Effector memory CD4-positive, alpha-beta T cell (primary cell): Measurements from ENCODE around the gene POR.

Experiments used
- DNase-seq, 3 donors: peaks; one replicate each; pipeline ENCODE4 v3.0.0-alpha.2; 2020
- H3K27ac ChIP-seq: 2 replicates; pipeline ENCODE4 v1.7.0; 2013; ENCODE audit warnings: mild to moderate bottlenecking, low read length, moderate library complexity; ENCODE audit not compliant: insufficient read depth, poor library complexity, severe bottlenecking
- H3K27me3 ChIP-seq: replicated peaks from 2 replicates; pipeline ENCODE4 v1.7.0; 2013; ENCODE audit warnings: mild to moderate bottlenecking, low read length; ENCODE audit not compliant: insufficient read depth, control insufficient read depth, poor library complexity, severe bottlenecking
- H3K36me3 ChIP-seq: 2 replicates; pipeline ENCODE4 v1.7.0; 2013; ENCODE audit warnings: mild to moderate bottlenecking, low read length, moderate library complexity; ENCODE audit not compliant: control insufficient read depth, insufficient read depth
- H3K4me1 ChIP-seq: 2 replicates; pipeline ENCODE4 v1.7.0; 2013; ENCODE audit warnings: low read length, mild to moderate bottlenecking; ENCODE audit not compliant: control insufficient read depth, insufficient read depth, poor library complexity, severe bottlenecking
- H3K4me3 ChIP-seq: 2 replicates; pipeline ENCODE4 v1.7.0; 2013; ENCODE audit warnings: low read length, low read depth, mild to moderate bottlenecking; ENCODE audit not compliant: insufficient read depth, poor library complexity, severe bottlenecking
- H3K9me3 ChIP-seq: 2 replicates; pipeline ENCODE4 v1.7.0; 2013; ENCODE audit warnings: mild to moderate bottlenecking, low read length, moderate library complexity; ENCODE audit not compliant: control insufficient read depth

Gene POR

GRCh38 chr7:75989500-75990388 lies 74.8 kb downstream of the POR start:
- Histone ChIP-seq H3K36me3 (peaks cover 35% of the 10 kb centered on the region), H3K27ac (no peak overlapping the region), H3K4me3 (no peak overlapping the region), H3K27me3 (no peaks in the 10 kb centered on the region), H3K9me3 (no peaks in the 10 kb centered on the region), H3K4me1 (peaks cover 8% of the 10 kb centered on the region)
- no peak for DNase-seq

- Histone ChIP-seq H3K9me3 (no peaks in the 10 kb centered on the region), H3K4me1 (peaks cover 12% of the 10 kb centered on the region), H3K4me3 (no peak overlapping the region), H3K27me3 (no peaks in the 10 kb centered on the region), H3K27ac (no peak overlapping the region), H3K36me3 (peaks cover 20% of the 10 kb centered on the region)
- DNase-seq = no peak
These were observed 76.7 kb downstream of the POR start for GRCh38 chr7:75991531-75992082.

DNA sequence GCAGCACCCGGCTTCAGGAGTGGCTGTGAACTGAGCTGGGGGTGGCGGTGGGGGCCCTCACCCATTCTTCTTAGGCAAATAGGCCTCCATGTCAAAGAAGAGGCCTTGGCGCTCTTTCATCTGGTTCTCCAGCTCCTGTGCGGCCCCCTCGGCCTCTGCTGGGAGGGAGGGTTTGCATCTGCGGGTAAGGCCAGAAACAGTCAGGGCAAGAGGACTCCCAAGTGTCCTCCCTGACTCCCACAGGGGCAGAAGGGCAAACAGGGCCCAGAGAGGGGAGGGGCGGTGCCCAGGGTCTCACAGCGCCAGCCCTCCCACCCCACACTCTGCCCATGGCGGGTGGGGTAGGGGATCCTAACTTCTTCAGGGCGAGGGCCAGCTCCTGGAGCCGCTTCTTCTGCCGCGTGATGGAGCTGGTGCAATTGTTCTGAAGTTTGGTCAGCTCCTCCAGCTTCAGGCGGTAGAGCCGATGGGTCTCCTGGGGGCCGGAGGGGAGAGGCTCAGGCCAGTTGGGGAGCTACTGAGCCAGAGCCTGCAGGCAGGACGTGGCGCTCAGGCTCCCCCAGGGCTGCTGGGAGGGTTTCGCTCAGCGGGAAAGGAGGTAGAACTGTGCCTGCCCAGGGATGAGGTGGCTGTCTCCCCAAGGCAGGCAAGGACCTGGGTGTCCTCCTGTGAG lies 77.3 kb downstream of the POR start:
- Histone ChIP-seq H3K4me3 (no peak overlapping the region), H3K36me3 (peaks cover 14% of the 10 kb centered on the region), H3K27me3 (no peaks in the 10 kb centered on the region), H3K9me3 (no peaks in the 10 kb centered on the region), H3K4me1 (peaks cover 12% of the 10 kb centered on the region), H3K27ac (peak overlapping the region; percentile 18)
- no peak for DNase-seq

GRCh38 chr7:75993689-75994387 lies 78.9 kb downstream of the POR start:
- Histone ChIP-seq H3K4me1 (peaks cover 12% of the 10 kb centered on the region), H3K36me3 (peaks cover 4% of the 10 kb centered on the region), H3K4me3 (peak overlapping the region; percentile 89), H3K9me3 (no peaks in the 10 kb centered on the region), H3K27me3 (no peaks in the 10 kb centered on the region), H3K27ac (peak overlapping the region; percentile 56)
- peak in 2 of 3 donors; percentile 9 to 11 for DNase-seq

DNA sequence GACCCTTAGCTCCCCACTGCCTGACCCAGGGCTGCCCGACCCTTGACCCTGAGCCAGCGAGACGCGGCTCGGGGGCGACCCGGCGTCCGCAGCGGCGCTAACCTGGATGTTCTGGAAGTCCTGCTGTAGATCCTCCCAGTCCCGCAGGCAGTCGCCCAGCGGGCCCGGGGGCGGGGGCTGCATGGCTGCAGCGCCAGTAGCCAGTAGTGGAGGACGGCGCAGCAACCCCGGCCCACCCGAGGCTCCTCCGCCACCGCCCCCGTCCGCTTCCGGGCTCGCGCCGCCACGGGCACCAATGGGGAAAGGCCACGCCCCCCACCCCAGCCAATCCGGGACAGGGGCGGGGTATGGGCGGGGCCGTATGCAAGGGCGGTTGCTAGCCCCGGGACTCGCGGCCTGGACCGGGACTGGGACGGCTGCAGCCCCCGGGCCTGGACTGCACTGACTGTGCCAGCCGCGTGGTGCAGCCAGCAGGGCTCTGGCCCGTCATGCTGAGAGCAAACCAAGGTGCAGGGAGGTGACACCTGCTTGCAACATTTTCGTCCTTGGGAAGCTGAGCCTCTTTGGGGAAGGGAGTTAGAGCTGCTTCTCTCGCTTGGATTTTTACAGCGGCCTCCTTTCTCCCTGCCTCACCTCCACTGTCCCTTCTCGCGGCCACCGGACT lies 79.6 kb downstream of the POR start, which contains the start of gene TMEM120A:
Gene TMEM120A, minus strand, starts transcription at position 208 of the 664 bp plus-strand sequence. Its CDS starts 25 bp downstream, at position 183.
- Histone ChIP-seq H3K27ac (peak within 1 kb of the TSS; percentile 56), H3K36me3 (peaks cover 4% of the 10 kb centered on the region), H3K9me3 (no peaks in the 10 kb centered on the region), H3K4me3 (peak within 1 kb of the TSS; percentile 89), H3K27me3 (no peaks in the 10 kb centered on the region), H3K4me1 (peaks cover 12% of the 10 kb centered on the region)
- DNase-seq = peak; percentile 88 to 92 (median 90)

- Histone ChIP-seq H3K9me3 (no peaks in the 10 kb centered on the region), H3K36me3 (peaks cover 4% of the 10 kb centered on the region), H3K27me3 (no peaks in the 10 kb centered on the region), H3K27ac (no peak overlapping the region), H3K4me1 (peaks cover 12% of the 10 kb centered on the region), H3K4me3 (peak overlapping the region; percentile 89)
- no peak for DNase-seq
These were observed 80.1 kb downstream of the POR start for GRCh38 chr7:75995052-75995471.

GRCh38 chr7:75995996-75996395 lies 81.0 kb downstream of the POR start:
- Histone ChIP-seq H3K27me3 (no peaks in the 10 kb centered on the region), H3K36me3 (peaks cover 4% of the 10 kb centered on the region), H3K27ac (no peak overlapping the region)

DNA sequence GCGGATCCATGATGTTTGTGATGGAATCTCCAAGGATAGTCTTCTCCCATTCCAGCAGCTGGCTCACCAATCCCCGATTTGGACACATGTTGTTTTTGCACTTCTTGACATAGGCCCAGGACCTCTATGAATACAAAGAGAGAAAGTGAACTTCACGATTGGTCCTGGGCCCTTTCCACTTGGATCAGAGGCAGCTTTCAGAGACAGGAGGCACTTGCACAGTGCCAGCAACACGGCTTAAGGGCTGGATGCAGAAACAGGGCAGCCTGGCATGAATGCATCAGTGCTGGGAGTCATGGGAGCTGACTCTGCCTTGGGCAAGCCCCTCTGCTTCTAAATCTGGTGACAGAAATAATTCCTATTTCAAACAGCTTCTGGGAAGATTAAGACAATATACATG lies 81.5 kb downstream of the POR start:
- no peak for DNase-seq
- no peaks in the 10 kb centered on the region for H3K9me3 ChIP-seq
- peaks cover 12% of the 10 kb centered on the region for H3K4me1 ChIP-seq
- H3K27me3 ChIP-seq = no peaks in the 10 kb centered on the region
- no peak overlapping the region for H3K4me3 ChIP-seq
- H3K27ac ChIP-seq = no peak overlapping the region
- H3K36me3 ChIP-seq = peaks cover 4% of the 10 kb centered on the region

More at GRCh38 chr7:75995996-75996395, 81.0 kb downstream of the POR start:
- DNase-seq = no peak
- Histone ChIP-seq H3K4me1 (peaks cover 12% of the 10 kb centered on the region), H3K9me3 (no peaks in the 10 kb centered on the region), H3K4me3 (no peak overlapping the region)

DNA sequence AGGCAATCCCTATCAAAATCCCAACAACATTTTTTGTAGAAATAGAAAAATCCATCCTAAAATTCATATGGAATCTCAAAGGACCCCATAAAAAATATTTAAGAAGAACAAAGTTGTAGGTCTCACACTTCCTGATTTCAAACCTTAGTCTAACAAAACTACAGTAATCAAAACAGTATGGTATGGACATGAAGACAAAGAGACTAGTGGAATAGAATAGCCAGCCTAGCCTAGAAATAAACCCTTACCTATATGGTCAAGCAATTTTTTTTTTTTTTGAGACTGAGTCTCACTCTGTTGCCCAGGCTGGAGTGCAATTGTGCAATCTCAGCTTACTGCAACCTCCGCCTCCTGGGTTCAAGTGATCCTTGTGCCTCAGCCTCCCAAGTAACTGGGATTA lies 83.1 kb downstream of the POR start:
- Histone ChIP-seq H3K36me3 (peaks cover 9% of the 10 kb centered on the region), H3K4me1 (peaks cover 12% of the 10 kb centered on the region), H3K27ac (no peak overlapping the region), H3K4me3 (no peak overlapping the region), H3K27me3 (no peaks in the 10 kb centered on the region), H3K9me3 (no peaks in the 10 kb centered on the region)
- DNase-seq = no peak
